H1 (cell line): Measurements from ENCODE around the gene CTTNBP2NL. TPM values are rescaled to one million over a fixed set of nuclear protein-coding genes. Genes with fewer than 3 reads are reported as not detected.

Experiments used
- ASH2L ChIP-seq: fragments of 200-600, 300-600 bp; sonication (generic); IDR thresholded peaks from one replicate; pipeline ENCODE4 v1.7.1; 2017; ENCODE audit warnings: low read length
- BACH1 ChIP-seq: IDR thresholded peaks from 2 replicates; pipeline ENCODE4 v1.6.1; 2012; ENCODE audit warnings: low read length, improper control_type of control experiment
- EZH2 ChIP-seq: fragments of 200-600 bp; sonication (generic); IDR thresholded peaks from 2 replicates; pipeline ENCODE4 v1.7.1; 2012; ENCODE audit warnings: low read depth, mild to moderate bottlenecking, moderate library complexity, low read length, inconsistent platforms; ENCODE audit not compliant: severe bottlenecking
- RFX5 ChIP-seq: IDR thresholded peaks from 2 replicates; pipeline ENCODE4 v1.6.1; 2011; ENCODE audit warnings: low read depth, low read length, improper control_type of control experiment, borderline replicate concordance
- RXRA ChIP-seq: IDR thresholded peaks from 2 replicates; pipeline ENCODE4 v1.6.1; 2011; ENCODE audit warnings: low read depth, mild to moderate bottlenecking, low read length, moderate library complexity; ENCODE audit not compliant: insufficient read depth
- SIX5 ChIP-seq: IDR thresholded peaks from 2 replicates; pipeline ENCODE4 v1.6.1; 2011; ENCODE audit warnings: mild to moderate bottlenecking, low read depth, low read length
- polyA plus RNA-seq, 7 experiments: library from polyadenylated mRNA; depleted of rRNA in 3 of 7; stranded (reverse) in 5 of 7; unstranded in 2 of 7; fragments of >200 nt in 5 of 7; fragments of 200-250 nt in 2 of 7; gene quantifications; 1 replicate in 5 of 7; 2 replicates in 1 of 7; 4 replicates in 1 of 7; pipeline versions ENCODE4 v1.2.1 to v1.2.3, GENCODE V29; 2011 to 2013; ENCODE audit warnings: missing spikeins in 2 of 7, mixed read lengths in 2 of 7
- total RNA-seq: library from RNA; stranded (reverse); fragmentation: NEBNext Ultra II Directional; extraction: Animal tissue kit (Norgen Biotek cat#: 25700); gene quantifications from 2 replicates; pipeline ENCODE4 v1.2.1, GENCODE V29; 2021

The CTTNBP2NL gene
- total and polyA plus RNA-seq, 2 of the 8 experiments (the other 6 are each of a cell fraction or from before 2014, with no cell fraction given) = 6.4 to 35.1 TPM

GRCh38 chr1:112507336-112507735, 111.3 kb downstream of the CTTNBP2NL start (continued):
- TF ChIP-seq ASH2L = no peak
- no peak for TF ChIP-seq EZH2
- TF ChIP-seq BACH1 = no peak
- TF ChIP-seq SIX5 = no peak
- no peak for TF ChIP-seq RXRA
- no peak for TF ChIP-seq RFX5
